Cardiac muscle cell (in vitro differentiated cells and primary cell): ENCODE data around the gene CGGBP1. TPM values are rescaled to one million over a fixed set of nuclear protein-coding genes. Genes with fewer than 3 reads are reported as not detected.
"Not testable (repeated sequence)": the region's sequence is repeated elsewhere in the genome, so short reads cannot be mapped to it uniquely, and the experiment has no call there.

Source experiments
- DNase-seq, 2 donors: peaks; one replicate each; pipeline versions ENCODE4 v3.0.0 to v3.0.0-alpha.2; 2010 to 2017; ENCODE audit warnings: low read depth in 1 of 2, low spot score in 1 of 2
- H3K27ac ChIP-seq: fragments of 200-600 bp; sonication (generic); 2 replicates; pipeline ENCODE4 v1.5.1; 2016
- H3K27me3 ChIP-seq: fragments of 200-600 bp; sonication (generic); 2 replicates; pipeline ENCODE4 v1.6.0; 2016; ENCODE audit warnings: control low read depth
- H3K36me3 ChIP-seq: fragments of 200-600 bp; sonication (generic); 2 replicates; pipeline ENCODE4 v1.5.1; 2016; ENCODE audit warnings: control low read depth
- H3K4me1 ChIP-seq: fragments of 200-600 bp; sonication (generic); 2 replicates; pipeline ENCODE4 v1.8.1; 2017; ENCODE audit warnings: low read depth, mild to moderate bottlenecking, mixed run types
- H3K4me3 ChIP-seq: fragments of 200-600 bp; sonication (generic); 2 replicates; pipeline ENCODE4 v1.5.1; 2016; ENCODE audit warnings: mild to moderate bottlenecking
- H3K9me3 ChIP-seq: fragments of 200-600 bp; sonication (generic); 2 replicates; pipeline ENCODE4 v1.5.1; 2017; ENCODE audit warnings: low read depth, mild to moderate bottlenecking, control low read depth
- CTCF ChIP-seq: IDR thresholded peaks from 2 replicates; pipeline ENCODE4 v1.5.1; 2012; ENCODE audit warnings: low read depth, mild to moderate bottlenecking, low read length
- polyA plus RNA-seq: library from polyadenylated mRNA; unstranded; fragments of >200 nt; fragmentation: Nextera tagmentation; extraction: Ambion mirVana; gene quantifications from 2 replicates; pipeline ENCODE4 v1.2.1, GENCODE V29; 2016
- total RNA-seq: library from RNA; depleted of rRNA; stranded (reverse); fragments of >200 nt; gene quantifications from 2 replicates; pipeline ENCODE4 v1.2.3, GENCODE V29; 2016

CGGBP1 gene
- total and polyA plus RNA-seq, 2 experiments from 2014 or later = 46.7 to 46.8 TPM

- H3K4me1 ChIP-seq = no peaks in the 10 kb centered on the region
- H3K36me3 ChIP-seq = no peaks in the 10 kb centered on the region
- TF ChIP-seq CTCF = no peak
- no peak overlapping the region for H3K27ac ChIP-seq
- no peaks in the 10 kb centered on the region for H3K9me3 ChIP-seq
- H3K27me3 ChIP-seq = no peaks in the 10 kb centered on the region
- H3K4me3 ChIP-seq = no peak overlapping the region
- DNase-seq = no peak
Observed at GRCh38 chr3:88030210-88030609, 28.6 kb downstream of the CGGBP1 start.

GRCh38 chr3:88028876-88029275 lies 29.9 kb downstream of the CGGBP1 start:
- no peak overlapping the region for H3K4me3 ChIP-seq
- H3K9me3 ChIP-seq = no peaks in the 10 kb centered on the region
- H3K4me1 ChIP-seq = no peaks in the 10 kb centered on the region
- H3K27ac ChIP-seq = no peak overlapping the region
- TF ChIP-seq CTCF = no peak
- no peak for DNase-seq
- H3K36me3 ChIP-seq = no peaks in the 10 kb centered on the region
- H3K27me3 ChIP-seq = no peaks in the 10 kb centered on the region

- no peaks in the 10 kb centered on the region for H3K36me3 ChIP-seq
- no peak overlapping the region for H3K27ac ChIP-seq
- no peak for TF ChIP-seq CTCF
- no peaks in the 10 kb centered on the region for H3K4me1 ChIP-seq
- no peak overlapping the region for H3K4me3 ChIP-seq
- H3K27me3 ChIP-seq = no peaks in the 10 kb centered on the region
- DNase-seq = no peak
- no peaks in the 10 kb centered on the region for H3K9me3 ChIP-seq
Observed at GRCh38 chr3:88025001-88025552, 33.7 kb downstream of the CGGBP1 start.

GRCh38 chr3:88019024-88019423 lies 39.8 kb downstream of the CGGBP1 start:
- Histone ChIP-seq H3K4me1 (no peaks in the 10 kb centered on the region), H3K9me3 (no peaks in the 10 kb centered on the region), H3K27me3 (no peaks in the 10 kb centered on the region), H3K36me3 (no peaks in the 10 kb centered on the region), H3K27ac (no peak overlapping the region), H3K4me3 (no peak overlapping the region)
- DNase-seq = no peak
- TF ChIP-seq CTCF = no peak

GRCh38 chr3:88015656-88016055 lies 43.1 kb downstream of the CGGBP1 start:
- not testable (repeated sequence) for H3K4me1 ChIP-seq, DNase-seq, H3K27me3 ChIP-seq, H3K36me3 ChIP-seq, H3K27ac ChIP-seq, H3K4me3 ChIP-seq, H3K9me3 ChIP-seq

- no peak for TF ChIP-seq CTCF
- H3K27me3 ChIP-seq = no peaks in the 10 kb centered on the region
- no peak overlapping the region for H3K4me3 ChIP-seq
- H3K4me1 ChIP-seq = no peaks in the 10 kb centered on the region
- no peak overlapping the region for H3K27ac ChIP-seq
- H3K9me3 ChIP-seq = no peaks in the 10 kb centered on the region
- no peaks in the 10 kb centered on the region for H3K36me3 ChIP-seq
- no peak for DNase-seq
Observed at GRCh38 chr3:88013592-88013991, 45.2 kb downstream of the CGGBP1 start.
